H1 (cell line): Measurements from ENCODE around the gene TOMM40. TPM values are rescaled to one million over a fixed set of nuclear protein-coding genes. Genes with fewer than 3 reads are reported as not detected.

ENCODE experiments used
- CTCF ChIA-PET: fragments of 300-600 bp; sonication (Branson Sonifier 250); formaldehyde crosslinking; loops from one replicate; lab custom pipeline; 2021; ENCODE audit not compliant: partially characterized antibody; lab: Charles Lee
- POLR2A ChIA-PET: fragments of 300-600 bp; sonication (Branson Sonifier 250); formaldehyde crosslinking; loops from one replicate; lab custom pipeline; 2021; ENCODE audit warnings: inconsistent platforms; ENCODE audit not compliant: partially characterized antibody; lab: Charles Lee
- DNase-seq, 2 experiments: peaks; one replicate each; pipeline versions ENCODE4 v3.0.0 to v3.0.0-alpha.2; 2010 to 2022; ENCODE audit warnings: low spot score in 2 of 2, low read depth in 1 of 2, mixed read lengths in 1 of 2
- FAIRE-seq: peaks from 2 replicates; lab custom pipeline; 2011; peaks lifted over from hg19 to GRCh38; lab: Jason Lieb, UNC
- H2AFZ ChIP-seq: 2 replicates; pipeline ENCODE4 v1.8.1; 2012; ENCODE audit warnings: low read length, inconsistent platforms
- H2AK5ac ChIP-seq: 2 replicates; pipeline ENCODE4 v1.6.1; 2013; ENCODE audit warnings: low read depth, low read length
- H2BK120ac ChIP-seq: replicated peaks from 2 replicates; pipeline ENCODE3; 2013; ENCODE audit warnings: low read depth, low read length, inconsistent platforms
- H2BK12ac ChIP-seq: 2 replicates; pipeline ENCODE4 v1.6.1; 2013; ENCODE audit warnings: low read depth, low read length
- H2BK15ac ChIP-seq: 2 replicates; pipeline ENCODE4 v1.6.1; 2013; ENCODE audit warnings: low read length
- H2BK20ac ChIP-seq: 2 replicates; pipeline ENCODE4 v1.6.1; 2013; ENCODE audit warnings: low read length
- H2BK5ac ChIP-seq: 2 replicates; pipeline ENCODE4 v1.6.1; 2013; ENCODE audit warnings: low read depth, low read length
- H3K14ac ChIP-seq: 2 replicates; pipeline ENCODE4 v1.6.1; 2013; ENCODE audit warnings: inconsistent platforms; ENCODE audit not compliant: insufficient read length
- H3K18ac ChIP-seq: 2 replicates; pipeline ENCODE4 v1.6.1; 2013; ENCODE audit warnings: low read length; ENCODE audit errors: extremely low read depth
- H3K23ac ChIP-seq: 2 replicates; pipeline ENCODE4 v1.6.1; 2013; ENCODE audit warnings: inconsistent platforms; ENCODE audit not compliant: insufficient read length
- H3K23me2 ChIP-seq: 2 replicates; pipeline ENCODE4 v1.6.1; 2013; ENCODE audit warnings: low read depth, low read length
- H3K27ac ChIP-seq: 2 replicates; pipeline ENCODE4 v1.6.1; 2011; ENCODE audit warnings: low read depth, low read length, inconsistent platforms
- H3K27me3 ChIP-seq, 4 experiments: replicated peaks in 1 of 4; 1 replicate in 1 of 4; 2 replicates in 3 of 4; pipeline versions ENCODE4 v1.6.1 to v1.8.1; 2011 to 2013; ENCODE audit warnings: low read length in 3 of 4, mild to moderate bottlenecking in 3 of 4, inconsistent platforms in 2 of 4, mixed read lengths in 2 of 4, moderate library complexity in 1 of 4; ENCODE audit not compliant: control insufficient read depth in 3 of 4, insufficient read depth in 3 of 4; ENCODE audit errors: extremely low read depth in 1 of 4
- H3K36me3 ChIP-seq, 4 experiments: 2 replicates each; pipeline versions ENCODE4 v1.6.1 to v1.8.1; 2011 to 2013; ENCODE audit warnings: mild to moderate bottlenecking in 4 of 4, low read length in 3 of 4, moderate library complexity in 2 of 4, control low read depth in 1 of 4, inconsistent platforms in 1 of 4; ENCODE audit not compliant: insufficient read depth in 4 of 4, control insufficient read depth in 2 of 4
- H3K4ac ChIP-seq: replicated peaks from 2 replicates; pipeline ENCODE3; 2013; ENCODE audit warnings: low read length, low read depth, mixed read lengths, inconsistent platforms; ENCODE audit not compliant: insufficient read length
- H3K4me1 ChIP-seq, 4 experiments: replicated peaks in 1 of 4; 1 replicate in 1 of 4; 2 replicates in 3 of 4; pipeline versions ENCODE4 v1.6.1 to v1.8.1; 2011 to 2013; ENCODE audit warnings: low read length in 3 of 4, inconsistent platforms in 2 of 4, mixed read lengths in 1 of 4; ENCODE audit not compliant: insufficient read depth in 4 of 4, control insufficient read depth in 3 of 4
- H3K4me2 ChIP-seq, 2 experiments: 2 replicates each; pipeline versions ENCODE4 v1.6.1 to v1.8.1; 2011 to 2013; ENCODE audit warnings: low read depth in 2 of 2, low read length in 2 of 2, control low read depth in 1 of 2, inconsistent platforms in 1 of 2, mild to moderate bottlenecking in 1 of 2; ENCODE audit not compliant: insufficient read depth in 1 of 2
- H3K4me3 ChIP-seq, 4 experiments: fragments of 200-600, 300-600 bp in 1 of 4; sonication (generic), shearing (Covaris generic), sonication (Bioruptor Twin) in 1 of 4; 2 replicates each; pipeline versions ENCODE4 v1.5.1 to v1.8.1; 2011 to 2016; ENCODE audit warnings: low read length in 4 of 4, low read depth in 3 of 4, control low read depth in 2 of 4, inconsistent platforms in 2 of 4, mild to moderate bottlenecking in 2 of 4, mixed read lengths in 1 of 4, moderate library complexity in 1 of 4; ENCODE audit not compliant: insufficient read depth in 2 of 4; ENCODE audit errors: extremely low read depth in 1 of 4
- H3K56ac ChIP-seq: replicated peaks from 2 replicates; pipeline ENCODE3; 2013; ENCODE audit warnings: low read depth, mild to moderate bottlenecking, mixed read lengths, low read length, inconsistent platforms; ENCODE audit not compliant: insufficient read length
- H3K79me1 ChIP-seq: 2 replicates; pipeline ENCODE4 v1.6.1; 2013; ENCODE audit warnings: low read depth, low read length, control low read depth
- H3K79me2 ChIP-seq, 2 experiments: 2 replicates each; pipeline versions ENCODE4 v1.6.1 to v1.8.1; 2012 to 2013; ENCODE audit warnings: low read length in 2 of 2, mild to moderate bottlenecking in 2 of 2, inconsistent platforms in 1 of 2; ENCODE audit not compliant: insufficient read depth in 2 of 2, control insufficient read depth in 1 of 2
- H3K9ac ChIP-seq, 4 experiments: replicated peaks in 1 of 4; 1 replicate in 1 of 4; 2 replicates in 3 of 4; pipeline versions ENCODE4 v1.6.1 to v1.8.1; 2011 to 2013; ENCODE audit warnings: low read depth in 3 of 4, low read length in 3 of 4, control low read depth in 2 of 4, mild to moderate bottlenecking in 2 of 4, moderate library complexity in 2 of 4, inconsistent platforms in 1 of 4; ENCODE audit errors: extremely low read depth in 1 of 4
- H3K9me3 ChIP-seq, 2 experiments: 2 replicates each; pipeline versions ENCODE4 v1.6.1 to v1.8.1; 2012 to 2013; ENCODE audit warnings: mild to moderate bottlenecking in 2 of 2, moderate library complexity in 2 of 2, control low read depth in 1 of 2, inconsistent platforms in 1 of 2, low read depth in 1 of 2, low read length in 1 of 2, mixed read lengths in 1 of 2; ENCODE audit not compliant: insufficient read depth in 2 of 2
- H4K20me1 ChIP-seq, 2 experiments: replicated peaks in 1 of 2; 2 replicates each; pipeline versions ENCODE3 to v1.8.1; 2011 to 2013; ENCODE audit warnings: inconsistent platforms in 2 of 2, low read length in 2 of 2, mild to moderate bottlenecking in 1 of 2; ENCODE audit not compliant: insufficient read depth in 2 of 2, control insufficient read depth in 1 of 2
- H4K5ac ChIP-seq: 2 replicates; pipeline ENCODE4 v1.6.1; 2013; ENCODE audit warnings: low read length, low read depth, mixed read lengths, inconsistent platforms; ENCODE audit not compliant: insufficient read length
- H4K8ac ChIP-seq: 2 replicates; pipeline ENCODE4 v1.8.0; 2013; ENCODE audit warnings: mild to moderate bottlenecking, moderate library complexity, low read length, inconsistent platforms; ENCODE audit not compliant: insufficient read depth; ENCODE audit errors: extremely low read depth
- H4K91ac ChIP-seq: replicated peaks from 2 replicates; pipeline ENCODE3; 2013; ENCODE audit warnings: low read length, mixed read lengths, inconsistent platforms; ENCODE audit not compliant: insufficient read length
- ASH2L ChIP-seq: fragments of 200-600, 300-600 bp; sonication (generic); IDR thresholded peaks from one replicate; pipeline ENCODE4 v1.7.1; 2017; ENCODE audit warnings: low read length
- CBX8 ChIP-seq: fragments of 300-800, 300-1000 bp; sonication (generic); IDR thresholded peaks from 2 replicates; pipeline ENCODE4 v1.7.1; 2016; ENCODE audit warnings: low read depth, low read length, borderline replicate concordance
- EGR1 ChIP-seq: IDR thresholded peaks from 2 replicates; pipeline ENCODE4 v1.6.1; 2011; ENCODE audit warnings: low read depth, low read length, borderline replicate concordance
- JUN ChIP-seq: IDR thresholded peaks from 2 replicates; pipeline ENCODE4 v1.6.1; 2011; ENCODE audit warnings: low read depth, mild to moderate bottlenecking, improper control_type of control experiment, low read length
- KDM4A ChIP-seq: IDR thresholded peaks from one replicate; pipeline ENCODE4 v1.7.1; 2012; ENCODE audit warnings: low read depth, mild to moderate bottlenecking, moderate library complexity, low read length, inconsistent platforms; ENCODE audit not compliant: severe bottlenecking
- MAFK ChIP-seq: IDR thresholded peaks from 2 replicates; pipeline ENCODE4 v1.6.1; 2012; ENCODE audit warnings: low read depth, mild to moderate bottlenecking, improper control_type of control experiment, low read length
- RAD21 ChIP-seq, 2 experiments: IDR thresholded peaks in 1 of 2; conservative IDR thresholded peaks in 1 of 2; 2 replicates each; pipeline ENCODE4 v1.6.1; 2011; ENCODE audit warnings: low read depth in 2 of 2, low read length in 2 of 2, improper control_type of control experiment in 1 of 2, inconsistent platforms in 1 of 2, mild to moderate bottlenecking in 1 of 2, moderate library complexity in 1 of 2
- RFX5 ChIP-seq: IDR thresholded peaks from 2 replicates; pipeline ENCODE4 v1.6.1; 2011; ENCODE audit warnings: low read depth, low read length, improper control_type of control experiment, borderline replicate concordance
- RNF2 ChIP-seq: fragments of 200-900, 300-1000 bp; sonication (generic); IDR thresholded peaks from 2 replicates; pipeline ENCODE4 v1.7.1; 2016; ENCODE audit warnings: borderline replicate concordance, low read depth, mild to moderate bottlenecking, antibody characterized with exemption, low read length; ENCODE audit not compliant: poor library complexity, severe bottlenecking; ENCODE audit errors: missing control alignments
- WGBS, 2 experiments: shearing (Covaris generic) in 1 of 2; methylation state at CpG; one replicate each; pipeline versions ENCODE4 v1.1.6 to v1.1.7; 2013 to 2015; ENCODE audit warnings: low lambda C conversion rate in 2 of 2, mixed read lengths in 2 of 2, inconsistent platforms in 1 of 2, low coverage in 1 of 2, missing lambda C conversion rate in 1 of 2; ENCODE audit not compliant: insufficient replicate concordance in 2 of 2, insufficient coverage in 1 of 2, insufficient read length in 1 of 2; ENCODE audit errors: extremely low coverage in 1 of 2, missing lambda C conversion rate in 1 of 2; 5-methylcytosine and 5-hydroxymethylcytosine counted together
- polyA plus RNA-seq, 7 experiments: library from polyadenylated mRNA; depleted of rRNA in 3 of 7; stranded (reverse) in 5 of 7; unstranded in 2 of 7; fragments of >200 nt in 5 of 7; fragments of 200-250 nt in 2 of 7; gene quantifications; 1 replicate in 5 of 7; 2 replicates in 1 of 7; 4 replicates in 1 of 7; pipeline versions ENCODE4 v1.2.1 to v1.2.3, GENCODE V29; 2011 to 2013; ENCODE audit warnings: missing spikeins in 2 of 7, mixed read lengths in 2 of 7
- total RNA-seq: library from RNA; stranded (reverse); fragmentation: NEBNext Ultra II Directional; extraction: Animal tissue kit (Norgen Biotek cat#: 25700); gene quantifications from 2 replicates; pipeline ENCODE4 v1.2.1, GENCODE V29; 2021
- TF ChIP-seq, protein P1 (sequence below), 3 experiments: IDR thresholded peaks; 1 replicate in 2 of 3; 2 replicates in 1 of 3; pipeline versions ENCODE4 v1.5.1 to v1.6.1; 2011; ENCODE audit warnings: low read length in 3 of 3, mild to moderate bottlenecking in 3 of 3, inconsistent platforms in 2 of 3, low read depth in 1 of 3, moderate library complexity in 1 of 3; ENCODE audit not compliant: insufficient read depth in 1 of 3; ENCODE audit errors: control extremely low read depth in 1 of 3

The TOMM40 gene
- total and polyA plus RNA-seq, 2 of the 8 experiments (the other 6 are each of a cell fraction or from before 2014, with no cell fraction given), result 154 to 179 TPM

GRCh38 chr19:44943801-44944249 lies 52.8 kb downstream of the TOMM40 start:
- no peak overlapping the region for H3K56ac ChIP-seq
- no peak overlapping the region for H4K8ac ChIP-seq
- H4K5ac ChIP-seq, result no peak overlapping the region
- H3K9ac ChIP-seq, result no peak overlapping the region
- DNase-seq (no peak), FAIRE-seq (no peak)
- H3K4me1 ChIP-seq, result no peaks in the 10 kb centered on the region
- H2AK5ac ChIP-seq, result no peak overlapping the region
- H3K9me3 ChIP-seq, result no peaks in the 10 kb centered on the region
- H3K4me2 ChIP-seq, result no peak overlapping the region
- no peak overlapping the region for H3K18ac ChIP-seq
- H4K91ac ChIP-seq, result no peak overlapping the region
- H3K36me3 ChIP-seq, result no peaks in the 10 kb centered on the region
- H3K79me1 ChIP-seq, result no peaks in the 10 kb centered on the region
- no peak overlapping the region for H3K4ac ChIP-seq
- no peak overlapping the region for H3K14ac ChIP-seq
- no peak overlapping the region for H2BK120ac ChIP-seq
- H3K27me3 ChIP-seq, result no peaks in the 10 kb centered on the region
- H3K23me2 ChIP-seq, result no peaks in the 10 kb centered on the region
- no peak overlapping the region for H2BK12ac ChIP-seq
- H2BK5ac ChIP-seq, result no peak overlapping the region
- CTCF ChIA-PET, result interaction anchor here (1.3 to 1.8 kb wide), 3 partner anchors 38 to 244 kb away, joined by 3 to 4 read pairs (median 3); partner anchors contain the start of gene APOE
- no peak overlapping the region for H3K27ac ChIP-seq
- H4K20me1 ChIP-seq, result no peaks in the 10 kb centered on the region
- no peak overlapping the region for H2BK20ac ChIP-seq
- whole genome bisulfite sequencing, 2 experiments, result 91% methylated on average over 10 of the region's 10 CpGs; no CpG with 5 or more reads in 1 of the 2 experiments
- no peak overlapping the region for H3K23ac ChIP-seq
- peak overlapping the region; percentile 72; the same call in 1 of the 2 replicates for H2BK15ac ChIP-seq
- H2AFZ ChIP-seq, result no peak overlapping the region
- H3K4me3 ChIP-seq, result no peak overlapping the region
- H3K79me2 ChIP-seq, result no peaks in the 10 kb centered on the region
- POLR2A ChIA-PET, result interaction anchor here (0.9 to 1.8 kb wide), 2 partner anchors 11 to 38 kb away, joined by 4 read pairs; partner anchors contain the start of gene APOE
- TF ChIP-seq ASH2L (no peak), MAFK (no peak), RAD21 (IDR thresholded peaks at IDR 0.05 in 1 of 2, conservative IDR thresholded peaks at IDR 0.05 in 1 of 2; ENCODE audit: low read depth in 2 of 2, low read length in 2 of 2) (no peak), JUN (no peak), RFX5 (no peak), RNF2 (no peak), KDM4A (no peak), EGR1 (no peak), CBX8 (no peak)
- TF ChIP-seq, protein P1, sequence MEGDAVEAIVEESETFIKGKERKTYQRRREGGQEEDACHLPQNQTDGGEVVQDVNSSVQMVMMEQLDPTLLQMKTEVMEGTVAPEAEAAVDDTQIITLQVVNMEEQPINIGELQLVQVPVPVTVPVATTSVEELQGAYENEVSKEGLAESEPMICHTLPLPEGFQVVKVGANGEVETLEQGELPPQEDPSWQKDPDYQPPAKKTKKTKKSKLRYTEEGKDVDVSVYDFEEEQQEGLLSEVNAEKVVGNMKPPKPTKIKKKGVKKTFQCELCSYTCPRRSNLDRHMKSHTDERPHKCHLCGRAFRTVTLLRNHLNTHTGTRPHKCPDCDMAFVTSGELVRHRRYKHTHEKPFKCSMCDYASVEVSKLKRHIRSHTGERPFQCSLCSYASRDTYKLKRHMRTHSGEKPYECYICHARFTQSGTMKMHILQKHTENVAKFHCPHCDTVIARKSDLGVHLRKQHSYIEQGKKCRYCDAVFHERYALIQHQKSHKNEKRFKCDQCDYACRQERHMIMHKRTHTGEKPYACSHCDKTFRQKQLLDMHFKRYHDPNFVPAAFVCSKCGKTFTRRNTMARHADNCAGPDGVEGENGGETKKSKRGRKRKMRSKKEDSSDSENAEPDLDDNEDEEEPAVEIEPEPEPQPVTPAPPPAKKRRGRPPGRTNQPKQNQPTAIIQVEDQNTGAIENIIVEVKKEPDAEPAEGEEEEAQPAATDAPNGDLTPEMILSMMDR (IDR thresholded peaks at IDR 0.05; ENCODE audit: control extremely low read depth in 1 of 3, insufficient read depth in 1 of 3, low read depth in 1 of 3, low read length in 3 of 3), result no peak
